ENCODE results near the gene TMEM272.

GRCh38 chr13:51783428-51784094, 61.4 kb downstream of the TMEM272 start:
- TF ChIP-seq, protein P1, sequence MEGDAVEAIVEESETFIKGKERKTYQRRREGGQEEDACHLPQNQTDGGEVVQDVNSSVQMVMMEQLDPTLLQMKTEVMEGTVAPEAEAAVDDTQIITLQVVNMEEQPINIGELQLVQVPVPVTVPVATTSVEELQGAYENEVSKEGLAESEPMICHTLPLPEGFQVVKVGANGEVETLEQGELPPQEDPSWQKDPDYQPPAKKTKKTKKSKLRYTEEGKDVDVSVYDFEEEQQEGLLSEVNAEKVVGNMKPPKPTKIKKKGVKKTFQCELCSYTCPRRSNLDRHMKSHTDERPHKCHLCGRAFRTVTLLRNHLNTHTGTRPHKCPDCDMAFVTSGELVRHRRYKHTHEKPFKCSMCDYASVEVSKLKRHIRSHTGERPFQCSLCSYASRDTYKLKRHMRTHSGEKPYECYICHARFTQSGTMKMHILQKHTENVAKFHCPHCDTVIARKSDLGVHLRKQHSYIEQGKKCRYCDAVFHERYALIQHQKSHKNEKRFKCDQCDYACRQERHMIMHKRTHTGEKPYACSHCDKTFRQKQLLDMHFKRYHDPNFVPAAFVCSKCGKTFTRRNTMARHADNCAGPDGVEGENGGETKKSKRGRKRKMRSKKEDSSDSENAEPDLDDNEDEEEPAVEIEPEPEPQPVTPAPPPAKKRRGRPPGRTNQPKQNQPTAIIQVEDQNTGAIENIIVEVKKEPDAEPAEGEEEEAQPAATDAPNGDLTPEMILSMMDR (IDR thresholded peaks at IDR 0.05 in 2 of 3, conservative IDR thresholded peaks at IDR 0.05 in 1 of 3; ENCODE audit: borderline replicate concordance in 1 of 3, insufficient read depth in 1 of 3, low read depth in 2 of 3, low read length in 2 of 3) = no peak
- no peak for TF ChIP-seq ZFX (IDR thresholded peaks at IDR 0.05)
- no peak for TF ChIP-seq SIN3A (IDR thresholded peaks at IDR 0.05; ENCODE audit: low read depth)
- TF ChIP-seq JUND (IDR thresholded peaks at IDR 0.05) = no peak
- no peak for TF ChIP-seq POLR2A (IDR thresholded peaks at IDR 0.05; ENCODE audit: borderline replicate concordance, extremely low read depth, insufficient read depth, insufficient read length)
- TF ChIP-seq RAD21 (IDR thresholded peaks at IDR 0.05; ENCODE audit: low read depth) = no peak
- TF ChIP-seq REST (IDR thresholded peaks at IDR 0.05; ENCODE audit: low read depth) = no peak
- no peak for TF ChIP-seq ZNF274 (IDR thresholded peaks at IDR 0.05; ENCODE audit: low read depth, low read length)
- TF ChIP-seq, protein P2, sequence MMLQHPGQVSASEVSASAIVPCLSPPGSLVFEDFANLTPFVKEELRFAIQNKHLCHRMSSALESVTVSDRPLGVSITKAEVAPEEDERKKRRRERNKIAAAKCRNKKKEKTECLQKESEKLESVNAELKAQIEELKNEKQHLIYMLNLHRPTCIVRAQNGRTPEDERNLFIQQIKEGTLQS (IDR thresholded peaks at IDR 0.05) = no peak
- no peak for TF ChIP-seq POLR2AphosphoS5 (IDR thresholded peaks at IDR 0.05; ENCODE audit: low read depth, low read length)
- no peak for TF ChIP-seq EZH2 (IDR thresholded peaks at IDR 0.05)
